Esophagus squamous epithelium (tissue), 5 donors: ENCODE data around the gene KIAA1614. TPM values are rescaled to one million over a fixed set of nuclear protein-coding genes. Genes with fewer than 3 reads are reported as not detected.

ENCODE experiments used
- DNase-seq: peaks from one replicate; lab custom pipeline; 2025; lab: John Stamatoyannopoulos, UW
- H3K27ac ChIP-seq, 4 donors: fragments of 200-600 bp; sonication (generic); one replicate each; pipeline ENCODE4 v1.5.1; 2016 to 2019; ENCODE audit warnings: mild to moderate bottlenecking in 1 of 4
- H3K27me3 ChIP-seq, 4 donors: fragments of 200-600 bp; sonication (generic); 1 replicate in 3 of 4; 2 replicates in 1 of 4; pipeline versions ENCODE4 v1.5.1 to v1.6.0; 2017 to 2021; ENCODE audit warnings: antibody characterized with exemption in 1 of 4
- H3K36me3 ChIP-seq, 3 donors: fragments of 200-600 bp; sonication (generic); one replicate each; pipeline ENCODE4 v1.5.1; 2016 to 2019
- H3K4me1 ChIP-seq, 3 donors: fragments of 200-600 bp; sonication (generic); one replicate each; pipeline ENCODE4 v1.5.1; 2017 to 2019
- H3K4me3 ChIP-seq, 4 donors: fragments of 200-600 bp; sonication (generic); 1 replicate in 3 of 4; 2 replicates in 1 of 4; pipeline ENCODE4 v1.5.1; 2016 to 2019; ENCODE audit warnings: mild to moderate bottlenecking in 2 of 4, moderate library complexity in 1 of 4
- H3K9me3 ChIP-seq, 3 donors: fragments of 200-600 bp; sonication (generic); one replicate each; pipeline ENCODE4 v1.5.1; 2016 to 2019
- CTCF ChIP-seq, 6 experiments: fragments of 450-650 bp in 4 of 6; fragments of 200-600 bp in 2 of 6; sonication (generic) in 2 of 6; IDR thresholded peaks; one replicate each; pipeline ENCODE4 v1.5.1; 2016 to 2019; ENCODE audit warnings: antibody characterized with exemption in 6 of 6, mild to moderate bottlenecking in 4 of 6, moderate library complexity in 4 of 6
- POLR2A ChIP-seq, 4 donors: fragments of 450-650 bp; IDR thresholded peaks; one replicate each; pipeline ENCODE4 v1.6.1; 2017; ENCODE audit warnings: antibody characterized with exemption in 4 of 4, mild to moderate bottlenecking in 4 of 4, moderate library complexity in 3 of 4
- WGBS, 2 donors: methylation state at CpG; one replicate each; pipeline ENCODE4 v1.1.5; 2018; 5-methylcytosine and 5-hydroxymethylcytosine counted together
- intact Hi-C: fragments of 100-400 bp; cut with DNase I; formaldehyde crosslinking; loops from one replicate; pipeline ENCODE4 v1.15.0; 2022
- total RNA-seq, 4 donors: library from RNA; depleted of rRNA; stranded (reverse); fragments of >200 nt; gene quantifications; one replicate each; pipeline ENCODE4 v1.1.0, GENCODE V29; 2016
- donor health status: DM: yes; HTN: yes; CAD: no.

KIAA1614 gene
- total RNA-seq, 4 donors from 2014 or later = 0.66 to 7.6 (median 2.8) TPM

GRCh38 chr1:180911640-180912191 is 981 bp upstream of the KIAA1614 start:
- no peak for DNase-seq
- Histone ChIP-seq H3K4me1 (peaks cover 11 to 36% (median 21%) of the 10 kb centered on the region in 3 donors), H3K9me3 (no peaks in the 10 kb centered on the region), H3K27me3 (peaks cover 0 to 21% (median 0%) of the 10 kb centered on the region in 4 donors), H3K4me3 (peak overlapping the region; percentile 44 to 75 (median 61)), H3K36me3 (peaks cover 0 to 7% (median 0%) of the 10 kb centered on the region in 3 donors), H3K27ac (peak overlapping the region; percentile 75 to 91 (median 84))
- no peak for TF ChIP-seq CTCF (IDR thresholded peaks at IDR 0.05)
- no peak for TF ChIP-seq POLR2A (IDR thresholded peaks at IDR 0.05)
- intact Hi-C loops = no loop called here
- 26 to 32% methylated on average over 16 to 17 of the region's 17 CpGs for WGBS, 2 donors

- no peak for DNase-seq
- Histone ChIP-seq H3K4me3 (peak overlapping the region; percentile 44 to 75 (median 61)), H3K27me3 (peaks cover 0 to 21% (median 0%) of the 10 kb centered on the region in 4 donors), H3K36me3 (peaks cover 0 to 13% (median 0%) of the 10 kb centered on the region in 3 donors), H3K27ac (peak overlapping the region; percentile 75 to 91 (median 84)), H3K4me1 (peaks cover 11 to 38% (median 21%) of the 10 kb centered on the region in 3 donors), H3K9me3 (no peaks in the 10 kb centered on the region)
- TF ChIP-seq CTCF (IDR thresholded peaks at IDR 0.05) = no peak
- TF ChIP-seq POLR2A (IDR thresholded peaks at IDR 0.05) = peak in 1 of 4 donors; percentile 17
- intact Hi-C loops = no loop called here
- 0% methylated on average over 10 of the region's 71 CpGs; no CpG with 5 or more reads in 1 of the 2 donors for WGBS, 2 donors
Observed at GRCh38 chr1:180912211-180912800, 391 bp upstream of the KIAA1614 start.

GRCh38 chr1:180915426-180915965 is 2.8 kb downstream of the KIAA1614 start:
- 92 to 93% methylated on average over 6 to 11 of the region's 11 CpGs for WGBS, 2 donors
- intact Hi-C loops = no loop called here
- H3K9me3 ChIP-seq = no peaks in the 10 kb centered on the region
- H3K36me3 ChIP-seq = peaks cover 0 to 33% (median 0%) of the 10 kb centered on the region in 3 donors
- peaks cover 0 to 21% (median 0%) of the 10 kb centered on the region in 4 donors for H3K27me3 ChIP-seq
- no peak for DNase-seq
- peaks cover 11 to 41% (median 21%) of the 10 kb centered on the region in 3 donors for H3K4me1 ChIP-seq
- TF ChIP-seq POLR2A (IDR thresholded peaks at IDR 0.05) = no peak
- TF ChIP-seq CTCF (IDR thresholded peaks at IDR 0.05) = no peak
- H3K27ac ChIP-seq = no peak overlapping the region
- H3K4me3 ChIP-seq = no peak overlapping the region

- WGBS, 2 donors = 86 to 100% methylated on average over 1 to 9 of the region's 17 CpGs
- TF ChIP-seq CTCF (IDR thresholded peaks at IDR 0.05) (no peak), POLR2A (IDR thresholded peaks at IDR 0.05) (no peak)
- H3K27me3 ChIP-seq = peaks cover 0 to 21% (median 0%) of the 10 kb centered on the region in 4 donors
- no peak overlapping the region for H3K4me3 ChIP-seq
- intact Hi-C loops = no loop called here
- DNase-seq = no peak
- H3K4me1 ChIP-seq = peaks cover 10 to 35% (median 21%) of the 10 kb centered on the region in 3 donors
- H3K9me3 ChIP-seq = no peaks in the 10 kb centered on the region
- H3K36me3 ChIP-seq = peaks cover 0 to 33% (median 0%) of the 10 kb centered on the region in 3 donors
- no peak overlapping the region for H3K27ac ChIP-seq
Observed at GRCh38 chr1:180916012-180916770, 3.5 kb downstream of the KIAA1614 start.
